A673 (cell line): ENCODE measurements around the gene SCMH1. TPM values are rescaled to one million over a fixed set of nuclear protein-coding genes. Genes with fewer than 3 reads are reported as not detected.

Source experiments
- BruUV-seq: library from RNA; stranded (reverse); fragments of 400-500 nt; replicated peaks from 2 replicates; lab custom pipeline; 2021; lab: Mats Ljungman, UMichigan
- CTCF ChIA-PET: fragments of 300-600 bp; sonication (Branson Sonifier 250); formaldehyde crosslinking; loops from one replicate; lab custom pipeline; 2022; ENCODE audit warnings: antibody characterized with exemption; lab: Charles Lee
- POLR2A ChIA-PET: fragments of 300-600 bp; sonication (Branson Sonifier 250); formaldehyde crosslinking; loops from one replicate; lab custom pipeline; 2022; ENCODE audit warnings: antibody characterized with exemption; ENCODE audit not compliant: low non-redundant PET; lab: Charles Lee
- DNase-seq: peaks from one replicate; pipeline ENCODE4 v3.0.0-alpha.2; 2015; ENCODE audit warnings: low spot score
- H3K27ac ChIP-seq: fragments of 200-600 bp; sonication (generic); 2 replicates; pipeline ENCODE4 v1.5.1; 2016; ENCODE audit warnings: mixed run types, low read depth, mild to moderate bottlenecking, mixed read lengths, antibody characterized with exemption, low read length; ENCODE audit not compliant: poor library complexity, severe bottlenecking
- H3K27me3 ChIP-seq: fragments of 200-600 bp; sonication (generic); replicated peaks from 2 replicates; pipeline ENCODE4 v1.6.1; 2017; ENCODE audit warnings: mixed run types, low read depth, mild to moderate bottlenecking, mixed read lengths, antibody characterized with exemption, low read length; ENCODE audit not compliant: insufficient read depth, poor library complexity
- H3K36me3 ChIP-seq: fragments of 200-600 bp; sonication (generic); 2 replicates; pipeline ENCODE4 v1.6.1; 2016; ENCODE audit warnings: mixed run types, mild to moderate bottlenecking, mixed read lengths, antibody characterized with exemption, low read length; ENCODE audit not compliant: insufficient read depth, poor library complexity, severe bottlenecking
- H3K4me1 ChIP-seq: fragments of 200-600 bp; sonication (generic); 2 replicates; pipeline ENCODE4 v1.6.1; 2017; ENCODE audit warnings: mixed run types, mild to moderate bottlenecking, mixed read lengths, antibody characterized with exemption, low read length; ENCODE audit not compliant: insufficient read depth, poor library complexity, severe bottlenecking
- H3K4me3 ChIP-seq: fragments of 200-600 bp; sonication (generic); 2 replicates; pipeline ENCODE4 v1.5.1; 2016; ENCODE audit warnings: low read depth, mixed run types, mild to moderate bottlenecking, mixed read lengths, low read length; ENCODE audit not compliant: poor library complexity, severe bottlenecking
- H3K9me3 ChIP-seq: fragments of 200-600 bp; sonication (generic); 2 replicates; pipeline ENCODE4 v1.6.1; 2016; ENCODE audit warnings: mixed run types, low read depth, mild to moderate bottlenecking, mixed read lengths, antibody characterized with exemption, low read length; ENCODE audit not compliant: poor library complexity, severe bottlenecking
- EZH2 ChIP-seq: fragments of 200-600 bp; sonication (generic); IDR thresholded peaks from 2 replicates; pipeline ENCODE4 v1.6.1; 2017; ENCODE audit warnings: borderline replicate concordance, low read depth, mild to moderate bottlenecking, mixed read lengths, antibody characterized with exemption, low read length; ENCODE audit not compliant: poor library complexity, severe bottlenecking
- intact Hi-C: fragments of 100-400 bp; cut with micrococcal nuclease; formaldehyde crosslinking; loops from one replicate; pipeline ENCODE4 v1.10.0; 2022; ENCODE audit not compliant: unreplicated experiment
- total RNA-seq: library from RNA; stranded (reverse); gene quantifications from 2 replicates; pipeline ENCODE4 v1.2.3, GENCODE V29; 2021
- TF ChIP-seq, protein P1 (sequence below): fragments of 300-800, 200-600 bp; sonication (generic); conservative IDR thresholded peaks from 2 replicates; pipeline ENCODE4 v1.5.1; 2017; ENCODE audit warnings: low read depth, mild to moderate bottlenecking, antibody characterized with exemption, low read length, moderate library complexity, mixed read lengths

Gene SCMH1
- total RNA-seq, 1 experiment from 2014 or later: 30.4 TPM

DNA sequence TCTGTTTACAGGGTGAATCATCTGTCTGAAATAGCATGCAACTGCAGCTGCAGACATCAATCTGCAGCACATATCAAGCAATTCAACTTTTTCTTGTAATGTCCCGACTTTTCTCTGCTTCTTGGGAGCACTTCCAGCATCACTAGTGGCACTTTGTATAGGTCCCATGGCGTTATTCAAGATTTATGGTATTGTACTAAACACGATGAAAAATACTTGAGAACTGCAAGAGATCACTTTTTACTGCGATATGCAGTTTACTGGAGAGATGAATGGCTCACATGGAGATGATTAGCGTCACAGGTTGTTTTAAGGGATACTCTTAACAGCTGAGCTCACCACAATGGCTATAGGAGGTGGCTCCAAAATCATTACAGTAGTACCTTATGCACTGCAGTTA lies 7.2 kb upstream of the SCMH1 start:
- no peaks in the 10 kb centered on the region for H3K9me3 ChIP-seq
- H3K4me3 ChIP-seq: no peak overlapping the region
- H3K36me3 ChIP-seq: no peaks in the 10 kb centered on the region
- BruUV-seq: no TSS peak
- H3K27me3 ChIP-seq: no peaks in the 10 kb centered on the region
- no peak overlapping the region for H3K27ac ChIP-seq
- ChIA-PET CTCF (no interaction called here), POLR2A (no interaction called here)
- TF ChIP-seq, protein P1, sequence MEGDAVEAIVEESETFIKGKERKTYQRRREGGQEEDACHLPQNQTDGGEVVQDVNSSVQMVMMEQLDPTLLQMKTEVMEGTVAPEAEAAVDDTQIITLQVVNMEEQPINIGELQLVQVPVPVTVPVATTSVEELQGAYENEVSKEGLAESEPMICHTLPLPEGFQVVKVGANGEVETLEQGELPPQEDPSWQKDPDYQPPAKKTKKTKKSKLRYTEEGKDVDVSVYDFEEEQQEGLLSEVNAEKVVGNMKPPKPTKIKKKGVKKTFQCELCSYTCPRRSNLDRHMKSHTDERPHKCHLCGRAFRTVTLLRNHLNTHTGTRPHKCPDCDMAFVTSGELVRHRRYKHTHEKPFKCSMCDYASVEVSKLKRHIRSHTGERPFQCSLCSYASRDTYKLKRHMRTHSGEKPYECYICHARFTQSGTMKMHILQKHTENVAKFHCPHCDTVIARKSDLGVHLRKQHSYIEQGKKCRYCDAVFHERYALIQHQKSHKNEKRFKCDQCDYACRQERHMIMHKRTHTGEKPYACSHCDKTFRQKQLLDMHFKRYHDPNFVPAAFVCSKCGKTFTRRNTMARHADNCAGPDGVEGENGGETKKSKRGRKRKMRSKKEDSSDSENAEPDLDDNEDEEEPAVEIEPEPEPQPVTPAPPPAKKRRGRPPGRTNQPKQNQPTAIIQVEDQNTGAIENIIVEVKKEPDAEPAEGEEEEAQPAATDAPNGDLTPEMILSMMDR: no peak
- no peak for TF ChIP-seq EZH2
- no peak for DNase-seq
- intact Hi-C loops: no loop called here
- no peaks in the 10 kb centered on the region for H3K4me1 ChIP-seq

DNA sequence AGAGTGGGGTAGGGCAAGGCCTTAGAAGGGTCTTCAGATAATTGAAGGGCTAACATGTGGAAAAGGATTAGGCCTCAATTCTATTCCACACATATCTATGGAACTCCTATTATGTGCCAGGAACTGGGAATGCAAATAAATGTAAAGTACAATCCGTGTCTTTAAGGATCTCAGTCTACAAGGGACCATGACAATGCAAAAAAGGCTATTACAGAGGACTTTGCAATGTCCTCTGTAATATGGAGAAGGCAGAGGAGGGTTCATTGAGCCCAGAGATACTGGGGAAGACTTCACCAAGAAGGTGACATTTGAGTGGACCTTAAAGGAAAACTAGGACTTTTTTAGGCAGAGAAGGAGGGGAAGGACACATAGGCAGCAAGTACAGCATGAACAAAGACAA lies 4.5 kb upstream of the SCMH1 start:
- Histone ChIP-seq H3K4me3 (no peak overlapping the region), H3K9me3 (no peaks in the 10 kb centered on the region), H3K27ac (no peak overlapping the region), H3K4me1 (peaks cover 7% of the 10 kb centered on the region), H3K36me3 (no peaks in the 10 kb centered on the region), H3K27me3 (no peaks in the 10 kb centered on the region)
- intact Hi-C loops: no loop called here
- BruUV-seq: no TSS peak
- TF ChIP-seq, protein P1: no peak
- ChIA-PET POLR2A (no interaction called here), CTCF (no interaction called here)
- DNase-seq: no peak

DNA sequence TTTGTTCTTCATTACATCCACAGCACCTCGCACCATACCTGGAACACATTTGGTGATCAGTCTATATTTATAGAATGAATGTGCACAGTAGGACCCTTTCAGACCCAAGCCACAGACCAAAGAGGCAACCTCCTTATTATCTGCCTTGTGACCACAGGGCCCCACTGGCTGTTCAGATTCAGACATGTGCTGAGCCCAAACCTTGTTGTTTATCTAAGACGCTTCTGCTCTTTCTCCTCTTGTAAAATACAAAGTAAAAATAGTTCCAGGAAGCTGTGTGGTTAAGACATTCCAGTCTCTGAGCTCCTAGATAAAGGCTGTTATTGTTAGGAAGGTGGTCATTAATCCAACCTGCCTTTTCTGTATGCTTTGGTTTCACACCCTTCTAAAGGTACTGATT lies 3.6 kb upstream of the SCMH1 start:
- BruUV-seq: no TSS peak
- H3K27me3 ChIP-seq: no peaks in the 10 kb centered on the region
- ChIA-PET POLR2A (no interaction called here), CTCF (no interaction called here)
- no peak overlapping the region for H3K4me3 ChIP-seq
- H3K27ac ChIP-seq: no peak overlapping the region
- intact Hi-C loops: no loop called here
- H3K9me3 ChIP-seq: no peaks in the 10 kb centered on the region
- no peaks in the 10 kb centered on the region for H3K36me3 ChIP-seq
- DNase-seq: no peak
- H3K4me1 ChIP-seq: peaks cover 13% of the 10 kb centered on the region
- TF ChIP-seq EZH2: no peak
- TF ChIP-seq, protein P1: no peak
